GM12801 (cell line): ENCODE results near the gene TMPRSS2.

Source experiments
- CTCF ChIP-seq: IDR thresholded peaks from one replicate; pipeline ENCODE4 v1.5.1; 2011; ENCODE audit warnings: control low read depth; ENCODE audit not compliant: insufficient read length; ENCODE audit errors: extremely low read depth

TMPRSS2 gene

GRCh38 chr21:41470054-41470453 is 37.9 kb downstream of the TMPRSS2 start:
- TF ChIP-seq CTCF, result no peak

DNA sequence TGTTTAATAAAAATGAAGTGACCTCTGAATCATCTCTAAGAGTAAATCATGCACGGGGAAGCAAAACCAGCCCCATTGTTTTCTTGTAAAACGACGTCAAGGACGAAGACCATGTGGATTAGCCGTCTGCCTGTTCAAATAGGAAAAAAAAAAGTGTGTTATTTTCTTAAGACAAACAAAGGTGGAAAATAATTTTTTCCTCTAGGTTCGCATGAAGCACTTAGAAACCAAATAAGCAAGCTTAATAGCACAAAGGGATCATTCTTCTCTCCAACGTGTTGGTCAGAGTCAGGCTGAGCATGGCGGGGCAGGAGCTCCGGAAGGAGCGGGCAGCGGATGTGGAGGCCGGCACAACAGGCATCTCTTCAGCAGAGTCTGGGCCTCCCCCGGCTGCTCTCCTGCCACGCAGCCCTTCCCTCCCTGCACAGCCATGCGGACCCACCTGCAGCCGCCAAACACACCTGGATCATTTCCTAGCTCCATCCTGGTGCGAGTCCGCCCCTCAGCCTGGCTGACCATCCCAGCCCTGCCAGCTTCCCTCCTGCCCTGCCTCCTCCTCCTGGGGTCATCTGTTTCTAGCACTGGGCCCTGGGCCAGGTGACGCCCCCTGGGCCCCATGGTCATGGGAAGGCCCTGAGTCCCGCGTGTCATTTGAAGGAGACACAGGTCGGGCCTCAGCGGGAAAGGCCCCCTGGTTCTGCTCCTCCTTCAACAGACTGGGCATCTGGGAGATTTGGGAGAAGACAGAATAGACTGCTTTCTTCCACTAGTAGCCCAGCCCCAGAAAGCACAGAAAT is 41.7 kb downstream of the TMPRSS2 start:
- TF ChIP-seq CTCF, result no peak

GRCh38 chr21:41465176-41465781 is 42.7 kb downstream of the TMPRSS2 start:
- no peak for TF ChIP-seq CTCF

DNA sequence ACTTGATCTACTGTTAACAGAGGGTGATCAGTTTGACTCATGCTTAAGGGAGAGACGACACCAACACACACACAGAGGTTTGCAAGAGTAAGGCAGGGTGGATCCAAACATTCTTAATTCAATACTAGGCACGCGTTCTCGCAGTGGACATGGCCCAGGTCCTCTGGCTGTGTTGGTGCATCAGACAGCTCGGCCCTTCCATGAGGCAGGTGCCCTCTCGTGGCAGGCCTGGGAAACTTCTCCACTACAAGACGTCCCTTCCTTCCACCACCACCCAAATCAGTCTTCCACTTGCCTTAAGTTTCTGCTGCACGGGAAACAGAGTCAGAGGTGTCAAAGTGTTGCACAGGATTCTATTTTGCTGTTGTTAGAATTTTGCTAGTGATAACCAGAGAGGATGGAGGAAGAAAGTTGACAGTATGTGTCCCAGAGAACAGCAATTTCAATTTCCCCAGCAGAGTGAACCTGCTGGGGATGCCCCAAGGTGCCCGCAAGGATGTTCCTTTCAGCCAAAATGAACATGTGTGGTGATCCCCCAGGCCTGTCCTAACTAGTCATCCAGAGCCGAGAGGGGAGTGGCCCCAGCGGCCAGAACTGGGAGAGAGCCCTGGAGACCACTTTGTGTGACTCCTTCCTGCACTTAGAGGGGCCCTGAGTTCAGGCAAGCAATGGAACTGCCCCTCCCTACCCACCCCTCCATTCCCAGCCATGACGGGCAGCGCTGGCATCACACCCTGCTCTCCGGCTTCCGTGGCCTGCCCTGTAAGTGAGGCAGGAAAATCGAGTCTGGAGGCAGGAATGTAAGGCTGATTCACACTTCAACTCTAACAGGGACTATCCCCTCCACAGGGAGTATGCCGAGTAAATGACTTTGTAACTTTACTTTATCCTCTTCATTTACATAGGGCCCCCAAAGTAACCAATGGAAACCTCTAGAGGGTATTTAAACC is 47.1 kb downstream of the TMPRSS2 start:
- no peak for TF ChIP-seq CTCF

- TF ChIP-seq CTCF, result no peak
Observed at GRCh38 chr21:41459884-41460534, 47.9 kb downstream of the TMPRSS2 start.

GRCh38 chr21:41458559-41458958 is 49.4 kb downstream of the TMPRSS2 start:
- no peak for TF ChIP-seq CTCF
